ENCODE measurements around the gene FAM168A. TPM values are rescaled to one million over a fixed set of nuclear protein-coding genes. Genes with fewer than 3 reads are reported as not detected.

Gene FAM168A
- polyA plus RNA-seq, 1 donor, result 22.9 TPM

- Histone ChIP-seq H3K4me3 (ENCODE audit: low read length) (no peak overlapping the region), H3K36me3 (ENCODE audit: control insufficient read depth, insufficient read depth, low read length) (no peaks in the 10 kb centered on the region), H3K27ac (ENCODE audit: low read length) (no peak overlapping the region), H3K4me1 (ENCODE audit: control insufficient read depth, insufficient read depth, low read length) (no peaks in the 10 kb centered on the region), H3K27me3 (ENCODE audit: control insufficient read depth, insufficient read depth, low read length) (no peaks in the 10 kb centered on the region), H3K9me3 (ENCODE audit: control insufficient read depth, low read depth, low read length) (peaks cover 6% of the 10 kb centered on the region)
- 92% methylated on average over 2 of the region's 2 CpGs for WGBS (ENCODE audit: insufficient coverage, low lambda C conversion rate)
- no peak for DNase-seq
These were observed 90.8 kb downstream of the FAM168A start for GRCh38 chr11:73507086-73507485.

- Histone ChIP-seq H3K27ac (ENCODE audit: low read length) (no peak overlapping the region), H3K4me3 (ENCODE audit: low read length) (no peak overlapping the region), H3K4me1 (ENCODE audit: control insufficient read depth, insufficient read depth, low read length) (no peaks in the 10 kb centered on the region), H3K27me3 (ENCODE audit: control insufficient read depth, insufficient read depth, low read length) (no peaks in the 10 kb centered on the region), H3K36me3 (ENCODE audit: control insufficient read depth, insufficient read depth, low read length) (no peaks in the 10 kb centered on the region), H3K9me3 (ENCODE audit: control insufficient read depth, low read depth, low read length) (peaks cover 6% of the 10 kb centered on the region)
- WGBS (ENCODE audit: insufficient coverage, low lambda C conversion rate), result 100% methylated on average over 1 of the region's 2 CpGs
- no peak for DNase-seq
These were observed 91.9 kb downstream of the FAM168A start for GRCh38 chr11:73506038-73506437.

GRCh38 chr11:73498343-73498742 is 99.6 kb downstream of the FAM168A start:
- H3K9me3 ChIP-seq (ENCODE audit: control insufficient read depth, low read depth, low read length), result peaks cover under 1% of the 10 kb centered on the region
- WGBS (ENCODE audit: insufficient coverage, low lambda C conversion rate), result no CpG with 5 or more reads among the region's 6 CpGs
- no peak overlapping the region for H3K4me3 ChIP-seq (ENCODE audit: low read length)
- H3K36me3 ChIP-seq (ENCODE audit: control insufficient read depth, insufficient read depth, low read length), result no peaks in the 10 kb centered on the region
- no peaks in the 10 kb centered on the region for H3K4me1 ChIP-seq (ENCODE audit: control insufficient read depth, insufficient read depth, low read length)
- H3K27me3 ChIP-seq (ENCODE audit: control insufficient read depth, insufficient read depth, low read length), result no peaks in the 10 kb centered on the region
- no peak overlapping the region for H3K27ac ChIP-seq (ENCODE audit: low read length)
- DNase-seq, result no peak

GRCh38 chr11:73496134-73496533 is 101.8 kb downstream of the FAM168A start:
- no peak for DNase-seq
- no peaks in the 10 kb centered on the region for H3K9me3 ChIP-seq (ENCODE audit: control insufficient read depth, low read depth, low read length)

GRCh38 chr11:73495731-73496130 is 102.2 kb downstream of the FAM168A start:
- Histone ChIP-seq H3K4me1 (ENCODE audit: control insufficient read depth, insufficient read depth, low read length) (no peaks in the 10 kb centered on the region), H3K36me3 (ENCODE audit: control insufficient read depth, insufficient read depth, low read length) (no peaks in the 10 kb centered on the region), H3K27ac (ENCODE audit: low read length) (no peak overlapping the region), H3K27me3 (ENCODE audit: control insufficient read depth, insufficient read depth, low read length) (no peaks in the 10 kb centered on the region), H3K9me3 (ENCODE audit: control insufficient read depth, low read depth, low read length) (no peaks in the 10 kb centered on the region), H3K4me3 (ENCODE audit: low read length) (no peak overlapping the region)
- 40% methylated on average over 1 of the region's 2 CpGs for WGBS (ENCODE audit: insufficient coverage, low lambda C conversion rate)
- DNase-seq, result no peak

More at GRCh38 chr11:73496134-73496533, 101.8 kb downstream of the FAM168A start:
- H3K27ac ChIP-seq (ENCODE audit: low read length), result no peak overlapping the region
- no peaks in the 10 kb centered on the region for H3K4me1 ChIP-seq (ENCODE audit: control insufficient read depth, insufficient read depth, low read length)
- no peaks in the 10 kb centered on the region for H3K36me3 ChIP-seq (ENCODE audit: control insufficient read depth, insufficient read depth, low read length)
- no peak overlapping the region for H3K4me3 ChIP-seq (ENCODE audit: low read length)
- 90% methylated on average over 6 of the region's 6 CpGs for WGBS (ENCODE audit: insufficient coverage, low lambda C conversion rate)
- H3K27me3 ChIP-seq (ENCODE audit: control insufficient read depth, insufficient read depth, low read length), result no peaks in the 10 kb centered on the region

GRCh38 chr11:73493956-73494598 is 103.8 kb downstream of the FAM168A start:
- Histone ChIP-seq H3K36me3 (ENCODE audit: control insufficient read depth, insufficient read depth, low read length) (no peaks in the 10 kb centered on the region), H3K9me3 (ENCODE audit: control insufficient read depth, low read depth, low read length) (no peaks in the 10 kb centered on the region), H3K27me3 (ENCODE audit: control insufficient read depth, insufficient read depth, low read length) (no peaks in the 10 kb centered on the region), H3K4me1 (ENCODE audit: control insufficient read depth, insufficient read depth, low read length) (no peaks in the 10 kb centered on the region), H3K27ac (ENCODE audit: low read length) (no peak overlapping the region), H3K4me3 (ENCODE audit: low read length) (no peak overlapping the region)
- peak in 1 of 2 donors; percentile 3 for DNase-seq
- WGBS (ENCODE audit: insufficient coverage, low lambda C conversion rate), result no CpG with 5 or more reads among the region's 1 CpG

- WGBS (ENCODE audit: insufficient coverage, low lambda C conversion rate), result no CpG with 5 or more reads among the region's 1 CpG
- Histone ChIP-seq H3K27ac (ENCODE audit: low read length) (no peak overlapping the region), H3K4me1 (ENCODE audit: control insufficient read depth, insufficient read depth, low read length) (no peaks in the 10 kb centered on the region), H3K9me3 (ENCODE audit: control insufficient read depth, low read depth, low read length) (peaks cover 13% of the 10 kb centered on the region), H3K4me3 (ENCODE audit: low read length) (no peak overlapping the region), H3K36me3 (ENCODE audit: control insufficient read depth, insufficient read depth, low read length) (no peaks in the 10 kb centered on the region), H3K27me3 (ENCODE audit: control insufficient read depth, insufficient read depth, low read length) (no peaks in the 10 kb centered on the region)
- no peak for DNase-seq
These were observed 116.3 kb downstream of the FAM168A start for GRCh38 chr11:73481626-73482025.

GRCh38 chr11:73480677-73481076 is 117.2 kb downstream of the FAM168A start:
- H3K27ac ChIP-seq (ENCODE audit: low read length), result no peak overlapping the region
- no peaks in the 10 kb centered on the region for H3K27me3 ChIP-seq (ENCODE audit: control insufficient read depth, insufficient read depth, low read length)
- DNase-seq, result no peak
- 86% methylated on average over 1 of the region's 2 CpGs for WGBS (ENCODE audit: insufficient coverage, low lambda C conversion rate)
- no peaks in the 10 kb centered on the region for H3K36me3 ChIP-seq (ENCODE audit: control insufficient read depth, insufficient read depth, low read length)
- peaks cover 13% of the 10 kb centered on the region for H3K9me3 ChIP-seq (ENCODE audit: control insufficient read depth, low read depth, low read length)
- H3K4me3 ChIP-seq (ENCODE audit: low read length), result no peak overlapping the region
- H3K4me1 ChIP-seq (ENCODE audit: control insufficient read depth, insufficient read depth, low read length), result no peaks in the 10 kb centered on the region

GRCh38 chr11:73478737-73479347 is 119.1 kb downstream of the FAM168A start:
- no CpG with 5 or more reads among the region's 1 CpG for WGBS (ENCODE audit: insufficient coverage, low lambda C conversion rate)
- H3K36me3 ChIP-seq (ENCODE audit: control insufficient read depth, insufficient read depth, low read length), result no peaks in the 10 kb centered on the region
- H3K4me1 ChIP-seq (ENCODE audit: control insufficient read depth, insufficient read depth, low read length), result no peaks in the 10 kb centered on the region
- DNase-seq, result peak; percentile 7 to 20
- H3K27me3 ChIP-seq (ENCODE audit: control insufficient read depth, insufficient read depth, low read length), result no peaks in the 10 kb centered on the region
- H3K4me3 ChIP-seq (ENCODE audit: low read length), result no peak overlapping the region
- H3K27ac ChIP-seq (ENCODE audit: low read length), result no peak overlapping the region
- peaks cover 13% of the 10 kb centered on the region for H3K9me3 ChIP-seq (ENCODE audit: control insufficient read depth, low read depth, low read length)

GRCh38 chr11:73477518-73477917 is 120.4 kb downstream of the FAM168A start:
- no peak overlapping the region for H3K4me3 ChIP-seq (ENCODE audit: low read length)
- no peaks in the 10 kb centered on the region for H3K36me3 ChIP-seq (ENCODE audit: control insufficient read depth, insufficient read depth, low read length)
- 100% methylated on average over 2 of the region's 2 CpGs for WGBS (ENCODE audit: insufficient coverage, low lambda C conversion rate)
- no peak overlapping the region for H3K27ac ChIP-seq (ENCODE audit: low read length)
- H3K27me3 ChIP-seq (ENCODE audit: control insufficient read depth, insufficient read depth, low read length), result no peaks in the 10 kb centered on the region
- DNase-seq, result no peak
- no peaks in the 10 kb centered on the region for H3K4me1 ChIP-seq (ENCODE audit: control insufficient read depth, insufficient read depth, low read length)
- H3K9me3 ChIP-seq (ENCODE audit: control insufficient read depth, low read depth, low read length), result peaks cover 13% of the 10 kb centered on the region

GRCh38 chr11:73475549-73476095 is 122.3 kb downstream of the FAM168A start:
- Histone ChIP-seq H3K4me3 (ENCODE audit: low read length) (no peak overlapping the region), H3K36me3 (ENCODE audit: control insufficient read depth, insufficient read depth, low read length) (no peaks in the 10 kb centered on the region), H3K9me3 (ENCODE audit: control insufficient read depth, low read depth, low read length) (peaks cover 13% of the 10 kb centered on the region), H3K27ac (ENCODE audit: low read length) (no peak overlapping the region), H3K27me3 (ENCODE audit: control insufficient read depth, insufficient read depth, low read length) (no peaks in the 10 kb centered on the region), H3K4me1 (ENCODE audit: control insufficient read depth, insufficient read depth, low read length) (no peaks in the 10 kb centered on the region)
- DNase-seq, result no peak

Measured in large intestine (tissue), 3 donors.